Measurements from ENCODE around the gene SPRYD4.
"Not testable (repeated sequence)": the region's sequence is repeated elsewhere in the genome, so short reads cannot be mapped to it uniquely, and the experiment has no call there.

SPRYD4 gene

GRCh38 chr12:56499879-56500278 lies 31.5 kb downstream of the SPRYD4 start:
- in situ Hi-C loops (cut with HindIII; ENCODE audit: low pct_ligation_motif_present, low pct_unique_long_range_greater_than_20kb, low sequenced_read_pairs); DNase-seq: not testable (repeated sequence)

- in situ Hi-C loops (cut with HindIII; ENCODE audit: low pct_ligation_motif_present, low pct_unique_long_range_greater_than_20kb, low sequenced_read_pairs): no loop called here
These were observed 42.4 kb downstream of the SPRYD4 start for GRCh38 chr12:56510786-56511185.

GRCh38 chr12:56514014-56514318 lies 45.6 kb downstream of the SPRYD4 start:
- in situ Hi-C loops (cut with HindIII; ENCODE audit: low pct_ligation_motif_present, low pct_unique_long_range_greater_than_20kb, low sequenced_read_pairs); DNase-seq: not testable (repeated sequence)

More at GRCh38 chr12:56510786-56511185, 42.4 kb downstream of the SPRYD4 start:
- no peak for DNase-seq

GRCh38 chr12:56517854-56518253 lies 49.5 kb downstream of the SPRYD4 start:
- no peak for DNase-seq
- in situ Hi-C loops (cut with HindIII; ENCODE audit: low pct_ligation_motif_present, low pct_unique_long_range_greater_than_20kb, low sequenced_read_pairs): loop anchor here (5.0 kb wide), 1 partner anchor 94 kb away; no protein-coding TSS in a partner anchor

- DNase-seq: peak; percentile 43
- in situ Hi-C loops (cut with HindIII; ENCODE audit: low pct_ligation_motif_present, low pct_unique_long_range_greater_than_20kb, low sequenced_read_pairs): loop anchor here (5.0 kb wide), 1 partner anchor 94 kb away; no protein-coding TSS in a partner anchor
These were observed 50.2 kb downstream of the SPRYD4 start for GRCh38 chr12:56518570-56518969.

- DNase-seq: no peak
- in situ Hi-C loops (cut with HindIII; ENCODE audit: low pct_ligation_motif_present, low pct_unique_long_range_greater_than_20kb, low sequenced_read_pairs): loop anchor here (5.0 kb wide), 1 partner anchor 52 kb away; no protein-coding TSS in a partner anchor
These were observed 51.7 kb downstream of the SPRYD4 start for GRCh38 chr12:56520048-56520447.

- in situ Hi-C loops (cut with HindIII; ENCODE audit: low pct_ligation_motif_present, low pct_unique_long_range_greater_than_20kb, low sequenced_read_pairs): loop anchor here (5.0 kb wide), 1 partner anchor 52 kb away; no protein-coding TSS in a partner anchor
- DNase-seq: no peak
These were observed 52.1 kb downstream of the SPRYD4 start for GRCh38 chr12:56520506-56520905.

- DNase-seq: no peak
- in situ Hi-C loops (cut with HindIII; ENCODE audit: low pct_ligation_motif_present, low pct_unique_long_range_greater_than_20kb, low sequenced_read_pairs): loop anchor here (5.0 kb wide), 1 partner anchor 51 kb away; no protein-coding TSS in a partner anchor
These were observed 52.8 kb downstream of the SPRYD4 start for GRCh38 chr12:56521209-56521589.

GRCh38 chr12:56521590-56522371 lies 53.4 kb downstream of the SPRYD4 start, which contains the start of gene RBMS2:
TSS of gene RBMS2 (plus strand) at chr12:56521820. CDS start at chr12:56522024, 204 bp downstream.
- in situ Hi-C loops (cut with HindIII; ENCODE audit: low pct_ligation_motif_present, low pct_unique_long_range_greater_than_20kb, low sequenced_read_pairs): loop anchor here (5.0 kb wide), 1 partner anchor 51 kb away; no protein-coding TSS in a partner anchor
- DNase-seq: peak; percentile 97

GRCh38 chr12:56522411-56523193 lies 54.2 kb downstream of the SPRYD4 start:
- DNase-seq: peak; percentile 51
- in situ Hi-C loops (cut with HindIII; ENCODE audit: low pct_ligation_motif_present, low pct_unique_long_range_greater_than_20kb, low sequenced_read_pairs): loop anchor here (5.0 kb wide), 1 partner anchor 50 kb away; no protein-coding TSS in a partner anchor

- in situ Hi-C loops (cut with HindIII; ENCODE audit: low pct_ligation_motif_present, low pct_unique_long_range_greater_than_20kb, low sequenced_read_pairs): no loop called here
These were observed 60.5 kb downstream of the SPRYD4 start for GRCh38 chr12:56528846-56529245.

More at GRCh38 chr12:56528846-56529245, 60.5 kb downstream of the SPRYD4 start:
- DNase-seq: no peak
